ENCODE data around the gene CYP1A2. TPM values are rescaled to one million over a fixed set of nuclear protein-coding genes. Genes with fewer than 3 reads are reported as not detected.
A peak's percentile ranks its signal among the peaks of the same experiment; 100 is the strongest.

The CYP1A2 gene
- total RNA-seq, 2 experiments from 2014 or later: not detected

- H3K4me1 Mint-ChIP-seq: peaks cover 16% of the 10 kb centered on the region
- no peaks in the 10 kb centered on the region for H3K9me3 Mint-ChIP-seq
- no peaks in the 10 kb centered on the region for H3K36me3 Mint-ChIP-seq
- no peak for DNase-seq
- H3K27me3 Mint-ChIP-seq: peaks cover 4% of the 10 kb centered on the region
- no peak overlapping the region for H3K27ac Mint-ChIP-seq
- H3K4me3 Mint-ChIP-seq: no peak overlapping the region
Observed at GRCh38 chr15:74763416-74763815, 14.8 kb downstream of the CYP1A2 start.

GRCh38 chr15:74767167-74768098, 18.8 kb downstream of the CYP1A2 start:
- Mint-ChIP-seq H3K4me1 (peaks cover 22% of the 10 kb centered on the region), H3K27ac (no peak overlapping the region), H3K4me3 (no peak overlapping the region), H3K9me3 (no peaks in the 10 kb centered on the region), H3K36me3 (no peaks in the 10 kb centered on the region), H3K27me3 (no peaks in the 10 kb centered on the region)
- no peak for DNase-seq

- Mint-ChIP-seq H3K9me3 (no peaks in the 10 kb centered on the region), H3K36me3 (no peaks in the 10 kb centered on the region), H3K27me3 (no peaks in the 10 kb centered on the region), H3K27ac (peak overlapping the region; percentile 59), H3K4me1 (peaks cover 18% of the 10 kb centered on the region), H3K4me3 (peak overlapping the region; percentile 47)
- no peak for DNase-seq
Observed at GRCh38 chr15:74768099-74768770, 19.6 kb downstream of the CYP1A2 start.

GRCh38 chr15:74768771-74769342, 20.2 kb downstream of the CYP1A2 start:
- Mint-ChIP-seq H3K27ac (peak overlapping the region; percentile 59), H3K4me1 (peaks cover 24% of the 10 kb centered on the region)

GRCh38 chr15:74769463-74770025, 20.9 kb downstream of the CYP1A2 start:
- H3K4me3 Mint-ChIP-seq: no peak overlapping the region
- DNase-seq: no peak
- H3K4me1 Mint-ChIP-seq: peaks cover 29% of the 10 kb centered on the region
- H3K9me3 Mint-ChIP-seq: no peaks in the 10 kb centered on the region
- no peaks in the 10 kb centered on the region for H3K36me3 Mint-ChIP-seq
- H3K27me3 Mint-ChIP-seq: no peaks in the 10 kb centered on the region
- no peak overlapping the region for H3K27ac Mint-ChIP-seq

More at GRCh38 chr15:74768771-74769342, 20.2 kb downstream of the CYP1A2 start:
- Mint-ChIP-seq H3K4me3 (peak overlapping the region; percentile 47), H3K9me3 (no peaks in the 10 kb centered on the region), H3K27me3 (no peaks in the 10 kb centered on the region), H3K36me3 (no peaks in the 10 kb centered on the region)
- peak; percentile 66 for DNase-seq

- H3K4me1 Mint-ChIP-seq: peaks cover 33% of the 10 kb centered on the region
- no peaks in the 10 kb centered on the region for H3K27me3 Mint-ChIP-seq
- no peak overlapping the region for H3K27ac Mint-ChIP-seq
- no peaks in the 10 kb centered on the region for H3K9me3 Mint-ChIP-seq
- no peak overlapping the region for H3K4me3 Mint-ChIP-seq
- DNase-seq: no peak
- no peaks in the 10 kb centered on the region for H3K36me3 Mint-ChIP-seq
Observed at GRCh38 chr15:74770211-74770903, 21.7 kb downstream of the CYP1A2 start.

- H3K4me1 Mint-ChIP-seq: peaks cover 58% of the 10 kb centered on the region
- no peak overlapping the region for H3K4me3 Mint-ChIP-seq
- DNase-seq: no peak
- H3K9me3 Mint-ChIP-seq: no peaks in the 10 kb centered on the region
- peaks cover 6% of the 10 kb centered on the region for H3K36me3 Mint-ChIP-seq
- no peaks in the 10 kb centered on the region for H3K27me3 Mint-ChIP-seq
- no peak overlapping the region for H3K27ac Mint-ChIP-seq
Observed at GRCh38 chr15:74773329-74773728, 24.7 kb downstream of the CYP1A2 start.

- Mint-ChIP-seq H3K9me3 (no peaks in the 10 kb centered on the region), H3K27me3 (no peaks in the 10 kb centered on the region), H3K36me3 (peaks cover 10% of the 10 kb centered on the region), H3K4me1 (peaks cover 60% of the 10 kb centered on the region), H3K27ac (peak overlapping the region; percentile 34), H3K4me3 (no peak overlapping the region)
- DNase-seq: no peak
Observed at GRCh38 chr15:74773731-74774252, 25.1 kb downstream of the CYP1A2 start.

- H3K9me3 Mint-ChIP-seq: peaks cover 1% of the 10 kb centered on the region
- H3K4me3 Mint-ChIP-seq: no peak overlapping the region
- peaks cover 73% of the 10 kb centered on the region for H3K4me1 Mint-ChIP-seq
- H3K27me3 Mint-ChIP-seq: no peaks in the 10 kb centered on the region
- no peak for DNase-seq
- peaks cover 15% of the 10 kb centered on the region for H3K36me3 Mint-ChIP-seq
- H3K27ac Mint-ChIP-seq: peak overlapping the region; percentile 26
Observed at GRCh38 chr15:74775132-74775562, 26.5 kb downstream of the CYP1A2 start.

- H3K27me3 Mint-ChIP-seq: no peaks in the 10 kb centered on the region
- H3K4me1 Mint-ChIP-seq: peaks cover 76% of the 10 kb centered on the region
- no peak overlapping the region for H3K4me3 Mint-ChIP-seq
- peaks cover 17% of the 10 kb centered on the region for H3K36me3 Mint-ChIP-seq
- no peak for DNase-seq
- peak overlapping the region; percentile 96 for H3K27ac Mint-ChIP-seq
- peaks cover 1% of the 10 kb centered on the region for H3K9me3 Mint-ChIP-seq
Observed at GRCh38 chr15:74775894-74776293, 27.2 kb downstream of the CYP1A2 start.

GRCh38 chr15:74776821-74777768, 28.4 kb downstream of the CYP1A2 start:
- peak overlapping the region; percentile 96 for H3K27ac Mint-ChIP-seq
- DNase-seq: peak; percentile 63
- peaks cover 20% of the 10 kb centered on the region for H3K36me3 Mint-ChIP-seq
- H3K27me3 Mint-ChIP-seq: no peaks in the 10 kb centered on the region
- H3K4me3 Mint-ChIP-seq: peak overlapping the region; percentile 79
- peaks cover 73% of the 10 kb centered on the region for H3K4me1 Mint-ChIP-seq
- peaks cover 1% of the 10 kb centered on the region for H3K9me3 Mint-ChIP-seq

GRCh38 chr15:74777769-74778598, 29.3 kb downstream of the CYP1A2 start:
- peaks cover 1% of the 10 kb centered on the region for H3K9me3 Mint-ChIP-seq
- DNase-seq: no peak
- H3K4me3 Mint-ChIP-seq: peak overlapping the region; percentile 79
- peak overlapping the region; percentile 96 for H3K27ac Mint-ChIP-seq
- H3K27me3 Mint-ChIP-seq: no peaks in the 10 kb centered on the region
- peaks cover 71% of the 10 kb centered on the region for H3K4me1 Mint-ChIP-seq
- peaks cover 25% of the 10 kb centered on the region for H3K36me3 Mint-ChIP-seq

GRCh38 chr15:74778599-74778970, 29.9 kb downstream of the CYP1A2 start:
- Mint-ChIP-seq H3K4me1 (peaks cover 67% of the 10 kb centered on the region), H3K4me3 (peak overlapping the region; percentile 79), H3K9me3 (peaks cover 1% of the 10 kb centered on the region), H3K36me3 (peaks cover 31% of the 10 kb centered on the region), H3K27ac (peak overlapping the region; percentile 96), H3K27me3 (no peaks in the 10 kb centered on the region)
- DNase-seq: no peak

Data from activated naive CD8-positive, alpha-beta T cell treated with anti-CD3 and anti-CD28 coated beads for 36 hours (primary cell).